Measurements from ENCODE around the gene TPO. TPM values are rescaled to one million over a fixed set of nuclear protein-coding genes. Genes with fewer than 3 reads are reported as not detected.

TPO gene
- total RNA-seq, 1 experiment from 2014 or later = not detected

- Histone ChIP-seq H3K4ac (ENCODE audit: low read depth, low read length) (no peak overlapping the region), H2BK15ac (ENCODE audit: low read depth, low read length) (no peak overlapping the region), H3K9ac (ENCODE audit: extremely low read depth, insufficient read length, low read length) (no peak overlapping the region), H2AK5ac (ENCODE audit: insufficient read length, low read length) (no peak overlapping the region), H3K18ac (ENCODE audit: insufficient read length, low read depth, low read length) (no peak overlapping the region), H3K23me2 (ENCODE audit: insufficient read length, low read depth, low read length, poor library complexity, severe bottlenecking) (peaks cover 2% of the 10 kb centered on the region), H3K27me3 (ENCODE audit: insufficient read depth, low read length) (no peaks in the 10 kb centered on the region), H2BK20ac (ENCODE audit: low read depth, low read length, poor library complexity, severe bottlenecking) (no peak overlapping the region), H3K56ac (ENCODE audit: insufficient read length, low read depth, low read length) (no peak overlapping the region), H3K79me2 (ENCODE audit: insufficient read depth, low read length) (no peaks in the 10 kb centered on the region), H3K27ac (ENCODE audit: insufficient read length, low read depth, low read length) (no peak overlapping the region), H3K79me1 (ENCODE audit: insufficient read depth, low read depth, low read length, poor library complexity, severe bottlenecking) (no peaks in the 10 kb centered on the region), H3K9me3 (ENCODE audit: control insufficient read depth, low read depth, low read length) (no peaks in the 10 kb centered on the region), H3K23ac (ENCODE audit: insufficient read length, low read depth, low read length) (no peak overlapping the region), H2AFZ (ENCODE audit: low read length) (no peak overlapping the region), H3K4me1 (ENCODE audit: insufficient read depth, low read length) (no peaks in the 10 kb centered on the region), H2BK12ac (ENCODE audit: insufficient read length, low read depth, low read length) (no peak overlapping the region), H4K20me1 (ENCODE audit: control insufficient read depth, insufficient read depth, insufficient read length) (no peaks in the 10 kb centered on the region), H4K8ac (replicated peaks; ENCODE audit: insufficient read length, low read depth, low read length) (no peak overlapping the region), H3T11ph (ENCODE audit: low read length) (no peak overlapping the region), H3K4me2 (ENCODE audit: insufficient read depth, insufficient read length, low read length) (no peak overlapping the region), H3K14ac (ENCODE audit: insufficient read depth, low read length) (no peak overlapping the region), H2BK5ac (ENCODE audit: insufficient read length, low read length) (no peak overlapping the region), H4K91ac (ENCODE audit: insufficient read length, low read depth, low read length) (no peak overlapping the region), H4K5ac (ENCODE audit: insufficient read length, low read depth, low read length) (no peak overlapping the region), H2BK120ac (ENCODE audit: low read depth, low read length, poor library complexity, severe bottlenecking) (no peak overlapping the region)
- Mint-ChIP-seq H3K9me3 (peaks cover 9 to 23% of the 10 kb centered on the region in 2 experiments; a peak in 4 of 5 replicates), H3K27ac (no peak overlapping the region), H3K4me1 (peaks cover 5% of the 10 kb centered on the region in 2 experiments; a peak in 3 of 4 replicates), H3K4me3 (no peak overlapping the region), H3K27me3 (ENCODE audit: low read depth) (peaks cover 7% of the 10 kb centered on the region), H3K36me3 (ENCODE audit: insufficient read depth in 1 of 3, low read depth in 3 of 3) (no peaks in the 10 kb centered on the region; a peak in 2 of 7 replicates)
- DNase-seq = no peak
- WGBS (ENCODE audit: extremely low coverage, insufficient read length, low lambda C conversion rate) = no CpG with 5 or more reads among the region's 28 CpGs
- TF ChIP-seq CTCF (conservative IDR thresholded peaks at IDR 0.05) = no peak
Observed at GRCh38 chr2:1461507-1462390, 48.5 kb downstream of the TPO start.

Data from H9 (cell line).